Measurements from ENCODE around the gene TERC.

TERC gene

GRCh38 chr3:169764882-169765612 lies at the start of gene TERC:
TERC (minus strand) TSS chr3:169765060.
- DNase-seq = peak; percentile 25 to 92 (median 84)

- peak in 4 of 56 donors; percentile 2 to 5 (median 2) for DNase-seq
Measured at GRCh38 chr3:169813757-169814517, 49.1 kb upstream of the TERC start.

- no peak for DNase-seq
Measured at GRCh38 chr3:169813278-169813677, 48.4 kb upstream of the TERC start.

GRCh38 chr3:169812332-169813235 lies 47.7 kb upstream of the TERC start, which contains the start of the genes LRRC34 and LRRIQ4:
LRRC34 (minus strand) TSS chr3:169812904; CDS start chr3:169812548, 356 bp downstream.
LRRIQ4 (plus strand) TSS chr3:169812870; CDS start chr3:169821922, 9,052 bp downstream.
- peak in 50 of 56 donors; percentile 10 to 72 (median 50) for DNase-seq

GRCh38 chr3:169811631-169812331 lies 46.9 kb upstream of the TERC start:
- DNase-seq = peak in 20 of 56 donors; percentile 3 to 56 (median 19)

- DNase-seq = no peak
Measured at GRCh38 chr3:169809230-169809795, 44.5 kb upstream of the TERC start.

- DNase-seq = no peak
Measured at GRCh38 chr3:169804681-169805080, 39.8 kb upstream of the TERC start.

GRCh38 chr3:169792359-169792758 lies 27.5 kb upstream of the TERC start:
- no peak for DNase-seq

- DNase-seq = no peak
Measured at GRCh38 chr3:169790687-169791429, 26.0 kb upstream of the TERC start.

- no peak for DNase-seq
Measured at GRCh38 chr3:169790219-169790618, 25.4 kb upstream of the TERC start.

GRCh38 chr3:169787791-169788190 lies 22.9 kb upstream of the TERC start:
- DNase-seq = no peak

- DNase-seq = no peak
Measured at GRCh38 chr3:169787120-169787519, 22.3 kb upstream of the TERC start.

- no peak for DNase-seq
Measured at GRCh38 chr3:169781209-169781855, 16.5 kb upstream of the TERC start.

GRCh38 chr3:169780742-169781141 lies 15.9 kb upstream of the TERC start:
- DNase-seq = no peak

- DNase-seq = no peak
Measured at GRCh38 chr3:169777822-169778221, 13.0 kb upstream of the TERC start.

GRCh38 chr3:169774186-169774585 lies 9.3 kb upstream of the TERC start:
- DNase-seq = no peak

- DNase-seq = peak; percentile 65 to 95 (median 87)
Measured at GRCh38 chr3:169772897-169773816, 8.3 kb upstream of the TERC start, which contains the start of gene MYNN. MYNN (plus strand) TSS chr3:169773396; CDS start chr3:169774296, 900 bp downstream.
